Urothelium cell line (cell line): ENCODE data around the gene TMEM256.

Experiments
- DNase-seq: peaks from one replicate; pipeline ENCODE4 v3.0.0; 2011; ENCODE audit warnings: low spot score, mixed read lengths
- FAIRE-seq: peaks from 2 replicates; lab custom pipeline; 2011; peaks lifted over from hg19 to GRCh38; lab: Jason Lieb, UNC

The TMEM256 gene

DNA sequence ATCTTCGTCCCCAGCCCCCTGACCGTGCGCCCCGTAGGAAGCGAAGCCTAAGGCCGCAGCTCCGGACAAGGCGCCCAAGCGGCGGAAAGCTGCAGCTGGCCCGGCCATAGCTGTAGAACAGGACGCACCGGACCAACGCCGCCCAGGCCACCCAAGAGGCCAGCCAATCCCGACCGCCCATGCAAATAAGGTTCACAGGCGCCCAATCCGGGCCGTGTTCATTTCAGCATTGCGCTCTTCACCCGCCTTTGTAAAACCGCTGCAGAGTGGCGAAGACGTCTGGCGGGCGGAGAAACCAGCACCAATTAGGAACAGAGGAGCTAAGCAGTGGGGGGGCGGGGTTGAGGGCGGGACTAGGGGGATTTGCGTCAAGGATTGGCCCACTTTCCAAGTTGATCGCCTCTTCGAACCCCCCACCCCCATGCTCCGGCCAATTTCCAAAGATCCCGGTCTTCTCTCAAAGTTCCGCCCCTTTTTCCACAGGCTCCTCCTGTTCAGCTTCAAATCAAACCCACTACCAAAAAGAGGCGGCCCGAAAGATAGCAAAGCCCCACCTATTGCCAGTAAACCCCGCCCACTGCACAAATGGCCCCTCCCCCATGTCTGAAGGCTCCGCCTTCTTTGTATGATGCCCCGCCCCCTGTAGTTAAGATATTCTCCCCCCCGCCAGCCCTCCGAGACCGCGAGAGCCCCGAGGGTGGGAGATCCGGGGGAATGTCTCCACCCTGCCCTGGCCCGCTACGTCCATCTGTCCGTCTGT, at the start of gene TMEM256:
TSS of gene TMEM256 (minus strand) at position 121 of the 760 bp plus-strand sequence. CDS start at position 108, 13 bp downstream.
- DNase-seq: peak; percentile 89
- peak; percentile 61 for FAIRE-seq

DNA sequence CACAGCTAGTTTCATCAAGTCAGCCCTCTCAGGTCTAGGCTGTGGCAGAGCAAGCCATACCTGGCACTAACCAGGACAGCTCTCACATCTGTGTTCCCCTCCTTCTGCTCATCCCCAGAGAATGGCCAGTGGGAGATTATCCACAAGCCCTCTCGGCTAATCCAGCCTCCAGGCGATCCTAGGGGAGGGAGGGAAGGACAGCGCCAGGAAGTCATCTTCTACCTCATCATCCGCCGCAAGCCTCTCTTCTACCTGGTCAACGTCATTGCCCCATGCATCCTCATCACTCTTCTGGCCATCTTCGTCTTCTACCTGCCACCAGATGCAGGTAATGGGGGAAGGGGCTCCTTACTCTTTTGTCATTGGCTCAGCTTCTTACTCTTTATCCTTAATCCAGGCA, 44.6 kb upstream of the TMEM256 start:
- DNase-seq (no peak), FAIRE-seq (no peak)

DNA sequence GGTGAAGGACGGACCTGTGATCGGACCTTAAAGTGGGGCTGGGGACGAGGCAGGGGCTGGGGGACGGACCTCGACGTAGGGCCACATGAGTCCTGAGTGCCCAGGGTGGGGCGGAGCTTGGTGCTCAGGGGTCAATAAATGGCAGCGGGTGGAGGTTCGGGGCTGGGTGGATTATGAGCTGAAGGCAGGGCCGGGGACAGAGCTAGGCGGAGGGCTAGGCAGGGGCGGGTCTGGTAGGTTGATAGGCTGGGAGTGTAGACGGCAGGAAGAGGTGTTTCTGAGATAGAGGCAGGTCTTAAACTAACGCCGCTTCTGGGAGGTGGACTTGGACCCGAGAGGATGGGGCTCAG, 41.7 kb upstream of the TMEM256 start:
- FAIRE-seq (peak; percentile 13), DNase-seq (no peak)

DNA sequence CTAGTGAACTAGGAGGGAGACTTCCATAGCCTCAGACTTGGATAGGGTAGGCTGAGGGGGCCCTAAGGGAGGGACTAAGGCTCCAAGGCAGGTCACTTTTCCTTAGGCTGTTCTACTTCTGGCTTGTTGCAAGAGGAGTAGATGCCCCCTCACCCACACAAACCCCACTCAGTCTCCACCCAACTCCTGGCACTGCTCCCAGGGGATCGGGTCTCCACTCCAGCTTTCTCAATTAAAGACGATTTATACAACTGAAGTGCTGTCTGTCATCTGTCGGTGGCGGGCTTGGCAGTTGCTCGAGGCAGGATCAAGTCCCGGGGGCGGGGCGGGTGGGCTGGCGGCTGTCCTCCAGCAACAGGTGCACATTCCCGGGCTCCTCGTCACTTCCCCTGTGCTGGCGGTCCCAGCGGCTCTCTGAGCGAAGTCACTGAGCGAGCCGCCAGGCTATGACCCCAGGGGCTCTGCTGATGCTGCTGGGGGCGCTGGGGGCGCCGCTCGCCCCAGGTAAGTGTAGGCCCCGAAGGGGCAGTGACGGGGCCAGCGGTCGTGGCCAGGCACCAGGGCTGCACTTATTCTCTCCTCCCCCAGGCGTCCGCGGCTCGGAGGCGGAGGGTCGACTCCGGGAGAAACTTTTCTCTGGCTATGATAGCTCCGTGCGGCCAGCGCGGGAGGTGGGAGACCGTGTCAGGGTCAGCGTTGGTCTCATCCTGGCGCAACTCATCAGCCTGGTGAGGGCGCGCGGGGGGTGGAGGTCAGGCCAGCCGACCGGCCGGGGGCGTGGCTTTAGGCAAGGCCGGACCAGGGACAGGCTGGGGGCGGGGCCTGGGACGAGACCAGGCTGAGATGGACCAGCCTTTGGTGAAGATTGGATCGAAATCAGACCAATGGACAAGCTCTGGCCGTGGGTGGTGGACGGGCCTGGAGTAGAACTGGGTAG, 41.1 kb upstream of the TMEM256 start, which contains the start of gene CHRNB1:
TSS of gene CHRNB1 (plus strand) at position 380 of the 937 bp plus-strand sequence. CDS start at position 447, 67 bp downstream.
- DNase-seq (peak; percentile 47), FAIRE-seq (no peak)

DNA sequence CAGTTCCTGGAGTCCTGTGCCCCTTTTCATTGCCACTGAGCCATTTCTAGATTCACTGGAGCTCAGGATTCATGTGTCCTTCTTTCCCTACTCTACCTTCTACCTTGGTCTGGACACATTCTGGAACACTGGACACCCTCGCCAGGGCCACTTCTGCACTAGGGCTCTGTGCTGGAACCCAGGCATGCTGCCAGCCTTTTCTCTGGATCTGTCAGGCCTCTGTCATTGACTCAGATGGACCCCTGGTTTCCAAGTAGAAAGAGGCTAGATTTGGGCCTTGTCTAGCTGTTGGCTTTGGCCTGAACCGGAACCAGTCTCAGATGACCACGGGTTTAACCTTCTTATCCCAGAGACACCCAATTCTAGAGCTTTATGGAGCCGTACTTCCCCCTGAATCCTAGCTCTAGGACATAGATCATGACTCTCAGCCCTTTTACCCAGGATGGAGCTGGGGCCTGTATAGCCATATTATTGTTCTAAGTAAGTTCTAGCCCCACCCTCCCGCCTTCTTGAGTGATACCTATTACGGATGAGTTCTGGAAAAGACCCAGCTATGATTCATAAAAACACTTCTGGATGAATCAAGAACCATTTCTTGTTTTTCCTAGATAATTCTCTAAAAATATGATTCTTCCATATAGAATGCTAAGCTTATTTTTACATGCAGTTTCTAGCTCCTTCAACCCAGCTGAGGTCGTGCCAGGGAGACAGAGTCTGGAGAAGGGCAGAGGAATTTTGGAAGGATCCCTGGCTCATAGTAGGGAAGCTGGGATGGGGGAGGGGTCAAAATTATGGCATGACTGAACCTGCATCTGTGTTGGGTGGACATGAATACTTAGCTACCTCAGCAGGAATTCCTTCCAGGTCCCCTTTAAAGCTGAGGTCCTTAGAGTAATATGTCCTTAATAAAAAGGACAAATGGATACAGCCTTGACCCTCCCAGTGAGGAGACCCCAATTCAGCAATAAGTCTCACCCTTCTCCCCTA, 39.9 kb upstream of the TMEM256 start:
- DNase-seq: no peak
- FAIRE-seq: no peak

DNA sequence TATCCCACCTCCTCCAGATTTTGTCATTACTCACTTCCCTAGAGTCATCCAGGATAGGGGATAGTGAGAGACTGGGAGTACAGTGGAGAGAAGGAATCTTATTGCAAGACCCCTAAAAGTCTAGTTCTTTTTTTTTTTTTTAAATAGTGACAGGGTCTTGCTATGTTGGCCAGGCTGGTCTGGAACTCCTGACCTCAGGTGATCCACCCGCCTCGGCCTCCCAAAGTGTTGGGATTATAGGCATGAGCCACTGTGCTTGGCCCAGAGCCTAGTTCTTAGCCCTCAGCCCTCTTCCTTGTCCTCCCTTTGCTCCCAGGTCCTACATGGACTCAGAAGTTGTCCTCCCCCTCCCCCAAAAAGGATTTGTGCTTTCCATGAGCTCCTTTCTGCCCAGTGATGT, 38.2 kb upstream of the TMEM256 start:
- no peak for FAIRE-seq
- DNase-seq: no peak

DNA sequence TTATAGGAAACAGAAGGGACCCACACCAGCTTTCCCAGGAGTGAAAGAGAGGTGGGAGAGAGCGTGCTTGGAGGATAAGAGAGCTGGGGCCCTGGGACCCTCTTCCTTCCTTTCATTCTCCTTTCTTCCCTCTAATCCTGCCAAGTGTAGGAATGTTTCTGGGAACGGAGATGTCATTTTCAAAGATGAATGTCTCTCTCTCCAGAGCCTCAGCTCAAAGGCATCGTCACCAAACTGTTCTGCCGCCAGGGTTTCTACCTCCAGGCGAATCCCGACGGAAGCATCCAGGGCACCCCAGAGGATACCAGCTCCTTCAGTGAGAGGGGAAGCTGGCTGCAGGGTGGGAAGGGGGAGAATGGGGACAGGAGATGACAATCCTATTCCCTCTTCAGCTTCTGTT, 37.4 kb upstream of the TMEM256 start:
- FAIRE-seq (no peak), DNase-seq (no peak)

DNA sequence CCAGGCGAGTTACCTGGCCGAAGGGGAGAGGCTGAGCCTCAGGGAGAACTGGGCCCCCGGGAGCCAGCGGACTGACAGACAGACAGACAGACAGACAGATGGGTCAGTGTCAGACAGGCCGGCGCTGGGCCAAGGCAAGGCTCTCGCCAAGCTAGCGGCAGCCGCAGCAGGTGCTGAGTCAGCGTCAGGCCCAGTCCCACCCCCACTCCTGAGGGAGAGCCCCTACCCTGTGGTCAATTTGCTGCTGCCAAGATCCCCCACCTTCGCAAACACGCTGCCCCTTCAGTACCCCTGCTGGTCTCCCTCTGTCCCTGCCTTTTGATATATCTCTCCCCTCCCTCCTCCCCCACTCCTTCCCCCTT, 36.9 kb upstream of the TMEM256 start:
- no peak for FAIRE-seq
- DNase-seq: peak; percentile 58

DNA sequence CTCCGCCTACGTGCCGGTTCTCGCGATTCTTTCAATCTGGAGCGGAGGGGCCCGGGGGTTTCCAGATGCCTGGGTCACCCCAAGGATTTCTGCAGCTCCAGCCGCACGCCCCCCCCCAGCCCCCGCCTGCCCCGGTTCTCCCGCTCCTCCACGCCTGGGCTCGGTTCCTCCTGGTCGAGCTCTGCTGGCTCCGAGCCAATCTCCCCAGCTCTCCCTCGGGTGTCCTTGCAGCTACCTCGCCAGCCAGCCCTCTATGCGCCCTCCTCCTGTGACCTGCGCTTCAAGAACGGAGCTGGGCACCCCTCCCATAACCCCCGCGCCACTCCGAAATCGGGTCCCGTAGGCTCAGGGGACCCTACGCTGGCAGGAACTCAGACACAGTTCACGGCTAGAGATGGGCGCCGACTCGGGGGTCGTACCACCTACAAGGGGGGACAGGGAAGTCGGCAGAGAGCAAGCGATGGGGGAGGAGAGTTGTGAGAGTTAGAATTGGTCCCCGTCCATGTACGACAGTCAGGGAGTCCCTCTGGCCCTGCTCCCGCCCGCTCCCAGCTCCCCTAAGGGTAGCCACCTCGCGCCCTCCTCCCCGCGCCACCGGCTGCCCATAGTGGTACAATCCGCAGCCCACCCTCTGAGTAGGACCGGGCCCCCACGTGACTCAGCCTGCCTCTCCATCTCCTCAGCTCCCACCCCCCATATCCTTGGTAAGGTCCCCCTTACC, 36.4 kb upstream of the TMEM256 start:
- no peak for FAIRE-seq
- peak; percentile 40 for DNase-seq

DNA sequence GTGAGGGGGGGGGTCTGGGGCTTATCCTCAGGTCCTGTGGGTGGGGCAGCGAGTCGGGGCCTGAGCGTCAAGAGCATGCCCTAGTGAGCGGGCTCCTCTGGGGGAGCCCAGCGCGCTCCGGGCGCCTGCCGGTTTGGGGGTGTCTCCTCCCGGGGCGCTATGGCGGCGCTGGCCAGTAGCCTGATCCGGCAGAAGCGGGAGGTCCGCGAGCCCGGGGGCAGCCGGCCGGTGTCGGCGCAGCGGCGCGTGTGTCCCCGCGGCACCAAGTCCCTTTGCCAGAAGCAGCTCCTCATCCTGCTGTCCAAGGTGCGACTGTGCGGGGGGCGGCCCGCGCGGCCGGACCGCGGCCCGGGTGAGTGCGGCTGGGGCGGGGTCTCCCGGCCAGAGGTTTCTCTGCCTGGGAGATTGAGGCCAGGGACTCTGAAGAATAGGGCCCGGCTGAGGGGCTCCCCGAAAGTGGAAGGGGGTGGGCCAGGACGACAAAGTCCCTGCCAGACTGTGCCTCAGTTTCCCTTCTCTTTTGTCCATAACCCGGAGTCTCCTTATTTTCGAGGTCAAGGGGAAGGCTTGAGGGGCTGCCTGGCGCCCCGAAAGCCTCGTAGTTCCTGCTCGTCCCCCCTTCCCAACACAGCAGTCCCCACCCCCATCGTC, 35.7 kb upstream of the TMEM256 start, which contains the start of gene FGF11:
TSS of gene FGF11 (plus strand) at position 51 of the 651 bp plus-strand sequence. CDS start at position 160, 109 bp downstream.
- DNase-seq (no peak), FAIRE-seq (no peak)

DNA sequence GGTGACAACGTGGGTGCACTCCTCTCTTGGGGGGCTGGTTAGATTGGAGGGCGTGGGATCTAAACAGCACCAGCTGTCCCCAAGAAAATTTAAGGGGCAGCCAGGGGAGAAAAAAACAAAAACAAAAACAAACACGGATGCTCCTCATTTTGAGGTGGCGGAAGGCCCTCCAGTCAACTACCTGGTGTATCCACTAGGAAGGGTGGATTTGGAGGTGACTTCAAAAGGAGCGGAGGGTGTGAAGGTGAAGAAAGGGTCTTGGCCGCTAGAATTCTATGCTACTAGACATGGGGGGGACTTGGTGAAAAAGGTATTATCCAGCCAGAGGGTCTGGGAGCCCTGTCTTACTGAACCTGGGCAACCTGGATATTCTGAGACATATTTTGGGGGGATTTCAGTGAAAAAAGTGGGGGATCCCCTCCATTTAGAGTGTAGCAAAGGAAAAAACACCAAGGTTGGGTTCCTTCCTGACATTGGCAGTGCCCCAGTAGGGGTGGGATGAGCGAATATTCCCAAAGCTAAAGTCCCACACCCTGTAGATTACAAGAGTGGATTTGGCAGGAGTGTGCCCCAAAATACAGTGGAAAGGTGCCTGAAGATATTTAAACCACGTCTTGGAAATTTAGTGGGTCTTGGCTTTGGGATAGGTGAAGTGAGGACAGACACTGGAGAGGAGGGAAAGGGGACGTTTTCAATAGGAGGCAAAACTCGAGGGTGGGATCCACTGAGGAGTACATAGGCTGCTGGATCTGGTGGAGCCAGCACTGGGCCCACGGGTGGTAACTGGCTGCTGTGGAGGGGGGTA, 35.0 kb upstream of the TMEM256 start:
- DNase-seq: no peak
- FAIRE-seq: no peak

DNA sequence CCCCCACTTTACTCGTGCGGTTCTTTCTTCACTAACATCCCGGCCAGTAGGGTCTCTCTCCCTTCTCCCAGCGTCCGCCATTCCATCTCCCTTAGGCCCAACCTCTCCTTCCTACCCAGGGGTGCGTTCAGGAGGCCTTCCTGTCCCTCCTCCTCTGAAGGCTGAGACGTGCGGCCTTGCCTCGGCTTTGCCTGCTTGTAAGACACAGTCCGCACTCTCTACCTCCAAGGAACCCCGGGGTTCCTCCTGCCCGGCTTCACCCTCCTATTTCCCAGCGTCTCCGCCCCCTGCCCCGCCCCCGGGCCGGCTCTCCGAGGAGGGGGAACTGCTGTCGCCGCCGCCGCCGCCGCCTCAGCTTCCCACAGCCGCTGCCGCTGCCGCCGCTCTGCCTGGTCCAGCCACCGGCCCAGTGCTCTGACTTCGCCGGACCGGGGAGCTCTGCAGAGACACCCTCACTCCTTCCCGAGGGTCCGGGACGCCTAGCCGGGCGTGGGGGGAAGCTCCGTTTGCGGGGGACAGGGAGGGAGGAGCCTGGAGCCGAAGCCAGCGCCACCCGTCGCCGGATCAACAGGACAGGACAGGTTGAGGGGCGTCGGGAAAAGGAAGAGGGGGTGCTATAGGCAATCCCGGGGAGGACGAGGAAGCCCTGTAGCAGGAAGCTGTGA, 34.2 kb upstream of the TMEM256 start:
- no peak for FAIRE-seq
- DNase-seq: peak; percentile 22

DNA sequence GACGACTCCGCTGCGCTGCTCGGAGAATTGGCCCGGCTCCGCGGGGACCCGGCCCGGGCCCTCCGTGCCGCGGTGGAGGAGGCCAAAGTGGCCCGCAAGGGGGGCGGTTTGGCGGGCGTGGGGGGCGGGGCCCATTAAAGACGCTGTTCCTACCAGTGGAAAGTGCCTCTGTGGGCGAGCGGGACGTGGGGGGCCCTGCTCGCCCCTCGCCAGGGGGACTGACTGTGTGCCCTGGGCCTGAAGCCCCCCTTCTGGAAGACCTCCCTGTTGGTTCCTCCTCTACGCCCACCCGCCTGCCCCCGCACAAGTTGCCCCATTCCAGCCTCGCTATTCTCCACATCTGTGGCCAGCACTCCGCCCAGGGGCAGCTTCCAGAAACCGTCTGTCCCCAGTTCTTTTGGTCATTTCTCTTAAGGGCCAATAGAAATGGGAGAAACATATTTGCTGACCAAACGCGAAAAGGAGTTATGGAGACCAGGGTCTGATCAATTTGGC, 33.5 kb upstream of the TMEM256 start:
- DNase-seq (no peak), FAIRE-seq (no peak)

DNA sequence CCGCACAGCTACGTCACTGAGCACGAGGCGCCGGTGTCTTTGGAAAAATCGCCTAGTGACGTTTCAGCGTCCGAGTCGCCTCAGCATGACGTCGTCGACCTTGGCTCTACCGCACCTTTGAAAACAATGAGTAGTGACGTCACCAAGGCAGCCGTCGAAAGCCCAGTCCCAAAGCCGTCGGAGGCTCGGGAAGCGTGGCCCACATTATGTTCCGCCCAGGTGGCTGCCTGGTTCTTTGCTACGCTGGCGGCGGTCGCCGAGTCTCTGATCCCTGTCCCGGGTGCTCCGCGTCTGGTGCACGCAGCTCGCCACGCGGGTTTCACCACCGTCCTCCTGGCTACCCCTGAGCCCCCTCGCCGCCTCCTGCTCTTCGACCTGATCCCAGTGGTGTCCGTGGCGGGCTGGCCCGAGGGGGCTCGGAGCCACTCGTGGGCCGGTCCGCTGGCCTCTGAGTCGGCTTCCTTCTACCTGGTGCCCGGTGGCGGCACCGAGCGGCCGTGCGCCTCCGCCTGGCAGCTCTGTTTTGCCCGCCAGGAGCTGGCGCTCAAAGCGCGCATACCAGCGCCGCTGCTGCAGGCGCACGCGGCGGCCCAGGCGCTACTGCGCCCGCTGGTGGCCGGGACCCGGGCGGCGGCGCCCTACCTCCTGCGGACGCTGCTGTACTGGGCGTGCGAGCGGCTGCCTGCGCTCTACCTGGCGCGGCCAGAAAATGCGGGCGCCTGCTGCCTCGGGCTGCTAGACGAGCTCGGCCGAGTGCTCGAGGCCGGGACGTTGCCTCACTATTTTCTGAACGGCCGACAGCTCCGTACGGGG, 32.9 kb upstream of the TMEM256 start:
- DNase-seq (peak; percentile 68), FAIRE-seq (no peak)

DNA sequence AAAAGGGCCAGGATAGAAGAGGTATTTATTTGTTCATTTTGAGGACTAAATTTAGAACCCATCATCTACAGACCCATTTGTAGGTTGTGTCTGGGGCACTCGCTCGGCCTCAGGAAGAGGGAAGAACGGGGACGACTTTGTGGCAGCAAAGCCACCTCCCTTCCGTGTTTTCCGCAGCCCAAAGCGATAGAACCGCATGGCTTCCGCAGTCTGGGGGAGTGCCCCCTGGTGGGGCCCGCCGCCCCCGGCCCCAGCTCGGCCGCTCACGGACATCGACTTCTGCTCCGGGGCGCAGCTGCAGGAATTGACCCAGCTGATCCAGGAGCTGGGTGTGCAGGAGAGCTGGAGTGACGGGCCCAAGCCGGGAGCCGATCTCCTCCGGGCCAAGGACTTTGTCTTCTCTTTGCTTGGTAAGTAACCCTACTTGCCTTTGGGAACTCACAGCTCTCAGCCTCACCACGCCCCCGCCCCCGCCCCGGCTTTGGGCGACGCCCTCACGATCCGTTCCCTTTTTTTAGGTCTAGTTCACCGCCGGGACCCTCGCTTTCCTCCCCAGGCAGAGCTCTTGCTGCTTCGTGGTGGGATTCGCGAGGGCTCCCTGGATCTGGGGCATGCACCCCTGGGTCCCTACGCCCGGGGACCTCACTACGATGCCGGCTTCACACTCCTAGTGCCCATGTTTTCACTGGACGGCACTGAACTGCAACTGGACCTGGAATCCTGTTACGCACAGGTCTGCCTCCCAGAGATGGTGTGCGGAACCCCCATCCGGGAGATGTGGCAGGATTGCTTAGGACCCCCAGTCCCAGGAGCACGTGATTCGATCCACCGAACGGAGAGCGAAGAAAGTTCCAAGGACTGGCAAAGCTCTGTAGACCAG, 32.0 kb upstream of the TMEM256 start:
- no peak for FAIRE-seq
- DNase-seq: no peak

DNA sequence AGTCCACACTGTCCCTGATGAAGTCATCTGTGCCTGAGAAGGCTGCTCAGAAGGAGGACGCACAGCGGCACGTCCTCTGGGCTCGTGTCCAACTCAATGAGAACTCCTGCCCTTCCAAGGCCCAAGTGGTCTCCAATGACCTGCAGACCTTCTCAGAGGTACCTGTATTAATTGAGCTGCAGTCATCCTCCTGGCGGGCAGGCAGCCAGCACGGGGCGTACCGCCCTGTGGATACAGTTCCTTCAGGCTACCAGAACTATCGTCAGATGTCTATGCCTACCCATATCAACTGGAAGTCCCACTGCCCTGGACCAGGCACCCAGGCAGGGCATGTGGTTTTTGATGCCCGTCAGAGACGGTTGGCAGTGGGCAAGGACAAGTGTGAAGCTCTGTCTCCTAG, 28.4 kb upstream of the TMEM256 start:
- FAIRE-seq: no peak

More for the DNA sequence above, 28.4 kb upstream of the TMEM256 start:
- no peak for DNase-seq
